ENCODE measurements around the gene HSD17B12.

HSD17B12 gene

DNA sequence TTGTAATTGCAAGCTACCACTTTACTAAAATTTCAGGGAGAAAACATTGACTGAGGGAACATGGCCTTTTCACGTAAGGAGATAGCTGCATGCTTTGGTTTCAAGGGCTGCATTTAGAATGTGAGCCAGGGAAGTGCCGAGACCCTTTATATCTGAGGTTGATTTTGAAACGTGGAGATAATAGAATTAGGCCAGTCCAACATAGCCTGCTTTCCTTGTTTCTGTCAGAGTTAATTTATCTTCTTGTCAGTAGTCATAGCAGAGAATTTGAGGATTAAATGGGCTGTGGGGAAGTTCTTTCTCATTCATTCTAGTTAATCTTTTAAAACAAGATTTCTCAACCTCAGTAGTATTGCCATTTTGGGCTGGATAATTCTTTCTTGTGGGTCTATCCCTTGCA, 212.3 kb downstream of the HSD17B12 start:
- Histone ChIP-seq H3F3A (ENCODE audit: insufficient read depth, low read length) (0 out of 2 replicates have a peak, but pooled peaks cover 2% of the 10 kb centered on the region), H4K20me1 (ENCODE audit: insufficient read depth, low read length) (no peaks in the 10 kb centered on the region), H3K27ac (ENCODE audit: low read length) (no peak overlapping the region), H3K79me2 (ENCODE audit: low read length) (no peaks in the 10 kb centered on the region), H3K36me3 (replicated peaks; ENCODE audit: insufficient read depth, low read length) (peaks cover 4% of the 10 kb centered on the region; the same call in 1 of the 2 replicates), H3K9me3 (replicated peaks; ENCODE audit: insufficient read depth, low read length) (no peaks in the 10 kb centered on the region), H3K4me2 (ENCODE audit: low read depth, low read length) (no peak overlapping the region), H3K4me3 (ENCODE audit: low read length) (no peak overlapping the region), H2AFZ (ENCODE audit: low read length) (no peak overlapping the region), H3K4me1 (ENCODE audit: low read length) (no peaks in the 10 kb centered on the region), H3K9ac (ENCODE audit: low read length) (no peak overlapping the region), H3K27me3 (replicated peaks; ENCODE audit: insufficient read depth, low read length) (no peaks in the 10 kb centered on the region), H3K9me2 (replicated peaks; ENCODE audit: insufficient read depth, low read length) (no peaks in the 10 kb centered on the region)
- no peak for TF ChIP-seq EZH2 (optimal IDR thresholded peaks at IDR 0.05; ENCODE audit: low read depth, low read length)
- no peak for DNase-seq

DNA sequence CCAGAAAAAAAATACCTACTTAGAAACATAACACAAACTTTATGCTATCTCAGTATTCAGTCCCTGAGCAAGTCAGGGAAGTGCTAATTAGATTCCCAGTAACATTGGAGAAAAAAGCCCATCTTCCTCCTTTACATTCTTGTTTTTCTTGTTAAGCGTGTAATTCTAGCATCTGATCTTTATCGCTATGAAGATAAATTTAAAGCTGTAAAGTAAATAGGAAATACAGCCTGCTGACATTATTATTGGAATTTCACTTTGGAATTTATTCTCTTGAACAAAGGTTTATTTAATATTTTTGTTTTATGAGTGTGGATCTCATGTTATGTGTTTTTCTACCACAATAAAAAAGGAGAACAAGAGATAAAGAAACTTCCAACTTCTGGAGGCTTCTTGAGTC, 214.0 kb downstream of the HSD17B12 start:
- H3K36me3 ChIP-seq (replicated peaks; ENCODE audit: insufficient read depth, low read length), result peaks cover 4% of the 10 kb centered on the region; the same call in 1 of the 2 replicates
- TF ChIP-seq EZH2phosphoT487 (IDR thresholded peaks at IDR 0.05; ENCODE audit: low read length) (no peak), EZH2 (optimal IDR thresholded peaks at IDR 0.05; ENCODE audit: low read depth, low read length) (no peak)
- TF ChIP-seq, protein P1, sequence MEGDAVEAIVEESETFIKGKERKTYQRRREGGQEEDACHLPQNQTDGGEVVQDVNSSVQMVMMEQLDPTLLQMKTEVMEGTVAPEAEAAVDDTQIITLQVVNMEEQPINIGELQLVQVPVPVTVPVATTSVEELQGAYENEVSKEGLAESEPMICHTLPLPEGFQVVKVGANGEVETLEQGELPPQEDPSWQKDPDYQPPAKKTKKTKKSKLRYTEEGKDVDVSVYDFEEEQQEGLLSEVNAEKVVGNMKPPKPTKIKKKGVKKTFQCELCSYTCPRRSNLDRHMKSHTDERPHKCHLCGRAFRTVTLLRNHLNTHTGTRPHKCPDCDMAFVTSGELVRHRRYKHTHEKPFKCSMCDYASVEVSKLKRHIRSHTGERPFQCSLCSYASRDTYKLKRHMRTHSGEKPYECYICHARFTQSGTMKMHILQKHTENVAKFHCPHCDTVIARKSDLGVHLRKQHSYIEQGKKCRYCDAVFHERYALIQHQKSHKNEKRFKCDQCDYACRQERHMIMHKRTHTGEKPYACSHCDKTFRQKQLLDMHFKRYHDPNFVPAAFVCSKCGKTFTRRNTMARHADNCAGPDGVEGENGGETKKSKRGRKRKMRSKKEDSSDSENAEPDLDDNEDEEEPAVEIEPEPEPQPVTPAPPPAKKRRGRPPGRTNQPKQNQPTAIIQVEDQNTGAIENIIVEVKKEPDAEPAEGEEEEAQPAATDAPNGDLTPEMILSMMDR (IDR thresholded peaks at IDR 0.05; ENCODE audit: low read length), result no peak
- no peaks in the 10 kb centered on the region for H3K27me3 ChIP-seq (replicated peaks; ENCODE audit: insufficient read depth, low read length)
- H4K20me1 ChIP-seq (ENCODE audit: insufficient read depth, low read length), result no peaks in the 10 kb centered on the region
- no peaks in the 10 kb centered on the region for H3K9me2 ChIP-seq (replicated peaks; ENCODE audit: insufficient read depth, low read length)
- no peak for DNase-seq
- no peaks in the 10 kb centered on the region for H3K79me2 ChIP-seq (ENCODE audit: low read length)
- H3K4me3 ChIP-seq (ENCODE audit: low read length), result no peak overlapping the region
- no peaks in the 10 kb centered on the region for H3K9me3 ChIP-seq (replicated peaks; ENCODE audit: insufficient read depth, low read length)
- H2AFZ ChIP-seq (ENCODE audit: low read length), result no peak overlapping the region
- H3F3A ChIP-seq (ENCODE audit: insufficient read depth, low read length), result no peaks in the 10 kb centered on the region
- H3K27ac ChIP-seq (ENCODE audit: low read length), result no peak overlapping the region
- no peaks in the 10 kb centered on the region for H3K4me1 ChIP-seq (ENCODE audit: low read length)
- no peak overlapping the region for H3K4me2 ChIP-seq (ENCODE audit: low read depth, low read length)
- H3K9ac ChIP-seq (ENCODE audit: low read length), result no peak overlapping the region

DNA sequence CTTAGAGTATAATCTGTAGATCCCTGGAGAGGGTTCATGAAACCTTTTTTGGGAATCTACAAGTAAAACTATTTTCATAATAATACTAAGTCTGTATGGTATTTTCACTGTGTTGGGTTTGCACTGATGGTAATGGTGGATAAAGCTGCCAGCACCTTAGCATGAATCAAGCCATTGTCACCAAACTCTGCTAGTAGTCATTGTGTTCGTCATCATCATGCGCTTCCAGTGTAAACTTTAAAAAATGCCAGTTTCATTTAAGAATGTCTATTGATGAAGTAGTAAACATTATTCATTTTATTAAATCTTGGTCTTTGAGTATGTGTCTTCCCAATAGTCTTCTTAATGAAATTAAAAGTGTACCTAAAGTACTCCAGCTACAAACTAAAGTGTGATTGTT, 215.1 kb downstream of the HSD17B12 start:
- Histone ChIP-seq H3F3A (ENCODE audit: insufficient read depth, low read length) (no peaks in the 10 kb centered on the region), H4K20me1 (ENCODE audit: insufficient read depth, low read length) (no peaks in the 10 kb centered on the region), H3K4me1 (ENCODE audit: low read length) (no peaks in the 10 kb centered on the region), H2AFZ (ENCODE audit: low read length) (no peak overlapping the region), H3K36me3 (replicated peaks; ENCODE audit: insufficient read depth, low read length) (peaks cover 4% of the 10 kb centered on the region; the same call in 1 of the 2 replicates), H3K4me2 (ENCODE audit: low read depth, low read length) (no peak overlapping the region), H3K79me2 (ENCODE audit: low read length) (no peaks in the 10 kb centered on the region), H3K4me3 (ENCODE audit: low read length) (no peak overlapping the region), H3K27ac (ENCODE audit: low read length) (no peak overlapping the region), H3K9me2 (replicated peaks; ENCODE audit: insufficient read depth, low read length) (no peaks in the 10 kb centered on the region), H3K9ac (ENCODE audit: low read length) (no peak overlapping the region), H3K27me3 (replicated peaks; ENCODE audit: insufficient read depth, low read length) (no peaks in the 10 kb centered on the region), H3K9me3 (replicated peaks; ENCODE audit: insufficient read depth, low read length) (no peaks in the 10 kb centered on the region)
- no peak for TF ChIP-seq EZH2 (optimal IDR thresholded peaks at IDR 0.05; ENCODE audit: low read depth, low read length)
- TF ChIP-seq, protein P1 (IDR thresholded peaks at IDR 0.05; ENCODE audit: low read length), result no peak
- TF ChIP-seq EZH2phosphoT487 (IDR thresholded peaks at IDR 0.05; ENCODE audit: low read length), result no peak
- DNase-seq, result no peak

DNA sequence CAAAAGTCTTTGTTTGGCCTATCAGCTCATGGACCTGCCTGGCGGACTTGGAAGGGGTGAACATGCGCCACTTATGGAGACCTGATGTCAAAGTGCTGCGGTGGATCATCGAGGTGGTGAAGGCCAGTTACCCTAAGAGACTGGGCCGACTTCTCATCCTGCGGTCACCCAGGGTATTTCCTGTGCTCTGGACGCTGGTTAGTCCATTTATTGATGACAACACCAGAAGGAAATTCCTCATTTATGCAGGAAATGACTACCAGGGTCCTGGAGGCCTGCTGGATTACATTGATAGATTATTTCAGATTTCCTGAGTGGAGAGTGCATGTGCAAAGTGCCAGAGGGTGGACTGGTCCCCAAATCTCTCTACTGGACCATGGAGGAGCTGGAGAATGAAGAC, 218.0 kb downstream of the HSD17B12 start:
- H3K4me1 ChIP-seq (ENCODE audit: low read length), result no peaks in the 10 kb centered on the region
- no peaks in the 10 kb centered on the region for H3K9me2 ChIP-seq (replicated peaks; ENCODE audit: insufficient read depth, low read length)
- H3K27me3 ChIP-seq (replicated peaks; ENCODE audit: insufficient read depth, low read length), result no peaks in the 10 kb centered on the region
- H3K9me3 ChIP-seq (replicated peaks; ENCODE audit: insufficient read depth, low read length), result no peaks in the 10 kb centered on the region
- no peaks in the 10 kb centered on the region for H3K36me3 ChIP-seq (replicated peaks; ENCODE audit: insufficient read depth, low read length)
- no peaks in the 10 kb centered on the region for H3F3A ChIP-seq (ENCODE audit: insufficient read depth, low read length)
- no peak overlapping the region for H3K4me3 ChIP-seq (ENCODE audit: low read length)
- no peak overlapping the region for H3K4me2 ChIP-seq (ENCODE audit: low read depth, low read length)
- H3K9ac ChIP-seq (ENCODE audit: low read length), result no peak overlapping the region
- no peak overlapping the region for H2AFZ ChIP-seq (ENCODE audit: low read length)
- no peak overlapping the region for H3K27ac ChIP-seq (ENCODE audit: low read length)
- TF ChIP-seq, protein P1 (IDR thresholded peaks at IDR 0.05; ENCODE audit: low read length), result no peak
- TF ChIP-seq EZH2phosphoT487 (IDR thresholded peaks at IDR 0.05; ENCODE audit: low read length) (no peak), EZH2 (optimal IDR thresholded peaks at IDR 0.05; ENCODE audit: low read depth, low read length) (no peak)
- no peak for DNase-seq
- no peaks in the 10 kb centered on the region for H4K20me1 ChIP-seq (ENCODE audit: insufficient read depth, low read length)
- no peaks in the 10 kb centered on the region for H3K79me2 ChIP-seq (ENCODE audit: low read length)

Data from MM.1S (cell line).